Measurements from ENCODE around the gene USP25.
"Not testable (repeated sequence)": the region's sequence is repeated elsewhere in the genome, so short reads cannot be mapped to it uniquely, and the experiment has no call there.

USP25 gene

DNA sequence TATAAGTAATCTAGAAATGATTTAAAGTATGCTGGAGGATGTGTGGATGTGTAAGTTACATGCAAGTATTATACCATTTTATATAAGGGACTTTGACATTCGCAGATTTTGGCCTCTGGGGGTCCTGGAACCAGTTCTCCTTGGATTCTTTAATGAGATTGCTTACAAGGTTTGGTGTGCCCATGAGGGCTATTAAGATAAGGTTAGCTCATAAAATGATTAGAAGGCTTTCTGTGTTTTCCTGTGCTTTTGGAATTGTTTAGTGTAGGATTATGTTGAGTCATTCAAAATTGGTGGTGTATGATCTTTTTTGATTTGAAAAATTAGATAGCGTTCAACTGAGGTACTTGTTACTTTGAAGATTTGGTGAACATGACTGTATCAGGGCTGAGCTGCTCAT lies 5.6 kb downstream of the USP25 start:
- DNase-seq = no peak

GRCh38 chr21:15735931-15736330 lies 6.1 kb downstream of the USP25 start:
- peak; percentile 69 for DNase-seq

DNA sequence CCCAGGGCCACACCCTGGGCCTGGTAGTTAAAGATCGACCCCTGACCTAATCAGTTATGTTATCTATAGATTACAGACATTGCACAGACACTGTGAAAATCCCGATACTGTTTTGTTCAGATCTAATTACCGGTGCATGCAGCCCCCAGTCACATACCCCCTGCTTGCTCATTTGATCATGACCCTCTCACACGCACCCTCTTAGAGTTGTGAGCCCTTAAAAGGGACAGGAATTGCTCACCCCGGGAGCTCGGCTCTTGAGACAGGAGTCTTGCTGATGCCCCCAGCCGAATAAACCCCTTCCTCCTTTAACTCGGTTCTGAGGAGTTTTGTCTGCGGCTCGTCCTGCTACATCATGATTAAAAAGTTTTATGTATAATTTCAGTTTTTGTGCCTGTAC lies 9.0 kb downstream of the USP25 start:
- DNase-seq = not testable (repeated sequence)

DNA sequence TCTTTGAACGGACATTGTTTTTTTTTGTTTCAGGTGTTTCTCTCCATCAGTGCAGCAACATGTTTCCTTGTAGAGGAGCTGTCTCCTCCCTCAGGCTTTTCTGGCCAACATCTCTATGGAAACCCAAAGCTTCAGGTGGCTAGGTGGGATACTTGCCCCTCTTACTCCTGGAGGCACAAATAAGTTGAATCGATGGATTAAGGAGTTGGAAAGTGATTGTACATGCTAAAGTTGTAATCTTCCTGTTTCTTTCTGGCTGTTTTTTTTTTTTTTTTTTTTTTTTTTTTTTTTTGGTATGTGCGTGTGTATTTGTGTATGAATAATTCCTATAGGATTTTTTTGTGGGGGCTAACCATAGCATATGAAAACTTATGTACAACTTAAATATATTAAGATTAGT lies 10.6 kb downstream of the USP25 start:
- no peak for DNase-seq

GRCh38 chr21:15741510-15741909 lies 11.7 kb downstream of the USP25 start:
- DNase-seq = no peak

- no peak for DNase-seq
Observed at GRCh38 chr21:15742052-15742670, 12.4 kb downstream of the USP25 start.

DNA sequence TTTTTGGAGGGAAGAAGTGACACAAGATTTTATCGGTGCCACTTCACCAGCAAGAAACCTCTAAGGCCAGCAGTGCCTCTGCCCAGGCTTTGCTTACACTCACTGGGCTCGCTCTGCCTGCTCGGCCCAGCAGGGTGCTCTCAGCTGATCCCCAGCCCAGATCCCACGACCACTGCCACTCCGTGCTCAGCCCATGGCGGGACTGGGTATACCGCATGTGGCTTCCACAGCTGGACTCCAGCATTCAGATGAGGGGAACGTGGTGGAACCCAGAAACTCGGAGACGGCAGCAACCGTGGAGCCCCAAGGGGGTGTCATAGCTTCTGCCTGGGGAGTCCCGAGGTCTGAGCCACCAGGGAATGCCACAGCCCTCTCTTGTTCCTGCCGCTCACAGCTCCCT lies 12.9 kb downstream of the USP25 start:
- DNase-seq = no peak

DNA sequence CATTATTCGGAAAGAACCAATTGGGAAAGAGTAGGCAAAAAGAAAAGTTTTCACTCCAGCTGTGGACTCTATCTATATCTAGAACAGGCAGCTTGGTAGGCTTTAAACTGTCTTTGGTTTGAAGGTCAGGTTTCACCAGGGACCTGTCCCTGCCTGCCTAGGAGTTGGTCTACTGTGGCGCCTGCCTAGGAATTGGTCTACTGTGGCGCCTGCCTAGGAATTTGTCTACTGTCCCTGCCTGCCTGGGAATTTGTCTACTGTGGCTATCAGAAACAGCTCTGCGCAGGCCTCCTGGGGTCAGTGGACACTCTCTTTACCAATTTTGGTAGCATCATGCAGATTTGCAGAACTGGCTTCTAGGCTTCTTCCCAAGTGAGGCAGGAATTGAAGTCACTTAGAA lies 13.8 kb downstream of the USP25 start:
- DNase-seq = no peak

- DNase-seq = no peak
Observed at GRCh38 chr21:15744926-15745325, 15.1 kb downstream of the USP25 start.

DNA sequence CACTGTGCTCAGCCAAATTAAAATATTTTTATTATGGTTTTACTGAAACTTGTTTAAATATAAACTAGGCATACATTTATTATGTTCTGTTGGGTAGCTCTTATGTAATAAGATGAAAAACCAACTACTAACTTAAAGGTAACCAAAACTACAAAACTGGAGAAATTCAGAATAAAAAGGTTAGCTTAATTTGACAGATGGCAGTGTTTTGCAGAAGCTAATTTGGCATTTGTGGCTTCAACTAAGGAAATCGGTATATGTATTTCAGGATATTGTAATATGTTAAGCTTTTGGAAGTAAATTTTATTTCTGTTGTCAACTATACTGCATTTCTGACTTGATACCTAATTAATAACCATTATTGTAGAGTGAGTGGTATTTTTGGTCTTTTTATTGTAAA lies 18.8 kb downstream of the USP25 start:
- no peak for DNase-seq

GRCh38 chr21:15749082-15749860 lies 19.5 kb downstream of the USP25 start:
- no peak for DNase-seq

DNA sequence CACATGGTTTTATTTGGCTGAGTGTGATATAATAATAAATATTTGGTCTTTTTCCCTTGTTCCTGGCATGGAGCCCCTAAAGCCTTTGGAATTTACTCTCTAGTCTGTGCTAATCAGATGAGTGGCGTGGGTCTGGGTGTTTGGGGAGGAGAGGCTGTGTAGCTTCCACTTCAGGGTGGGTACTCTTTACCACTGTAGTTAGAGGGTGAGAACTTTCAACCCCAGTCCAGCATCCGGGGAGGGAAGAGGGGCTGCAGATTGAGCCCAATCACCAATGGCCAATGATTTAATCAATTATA lies 20.0 kb downstream of the USP25 start:
- no peak for DNase-seq

DNA sequence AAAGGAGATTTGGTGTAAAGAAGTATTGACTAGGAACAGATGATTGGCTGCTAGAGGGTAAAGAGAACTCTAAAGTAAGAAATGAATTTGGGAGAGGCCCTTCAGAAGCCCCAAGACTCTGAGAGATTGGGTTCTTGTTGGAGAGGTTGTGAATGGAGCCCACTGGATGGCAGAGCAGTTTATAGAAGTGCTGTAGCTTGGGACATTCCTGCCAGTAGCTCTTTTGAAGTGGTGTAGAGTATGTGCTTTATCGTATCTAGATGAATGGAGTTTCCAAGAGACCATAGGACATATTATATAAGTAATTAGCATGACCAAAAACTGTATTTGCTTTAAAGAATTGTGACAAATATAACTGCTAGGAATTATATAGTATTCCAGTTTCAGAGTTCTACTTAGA lies 21.3 kb downstream of the USP25 start:
- DNase-seq = no peak

DNA sequence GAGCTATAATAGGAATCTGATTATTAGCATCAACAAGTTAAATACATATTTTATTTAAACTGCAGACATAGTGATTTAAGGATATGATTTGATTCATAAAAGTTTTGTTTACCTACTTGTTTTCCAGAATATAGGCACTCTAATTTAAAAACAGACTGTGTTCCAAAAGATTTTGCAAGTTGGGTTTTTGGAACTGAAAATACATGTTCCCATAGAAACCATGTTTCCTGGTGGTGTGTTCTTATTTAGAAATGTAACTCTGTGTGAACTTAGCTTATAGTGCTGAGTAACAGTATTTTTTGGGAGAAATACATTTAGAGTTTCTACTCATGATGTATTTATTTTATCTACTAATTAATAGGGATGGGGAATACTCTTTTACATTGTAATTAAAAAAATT lies 21.8 kb downstream of the USP25 start:
- DNase-seq = no peak

- no peak for DNase-seq
Observed at GRCh38 chr21:15752763-15753407, 23.1 kb downstream of the USP25 start.

- no peak for DNase-seq
Observed at GRCh38 chr21:15753741-15754140, 24.0 kb downstream of the USP25 start.

GRCh38 chr21:15754640-15755039 lies 24.9 kb downstream of the USP25 start:
- DNase-seq = no peak

DNA sequence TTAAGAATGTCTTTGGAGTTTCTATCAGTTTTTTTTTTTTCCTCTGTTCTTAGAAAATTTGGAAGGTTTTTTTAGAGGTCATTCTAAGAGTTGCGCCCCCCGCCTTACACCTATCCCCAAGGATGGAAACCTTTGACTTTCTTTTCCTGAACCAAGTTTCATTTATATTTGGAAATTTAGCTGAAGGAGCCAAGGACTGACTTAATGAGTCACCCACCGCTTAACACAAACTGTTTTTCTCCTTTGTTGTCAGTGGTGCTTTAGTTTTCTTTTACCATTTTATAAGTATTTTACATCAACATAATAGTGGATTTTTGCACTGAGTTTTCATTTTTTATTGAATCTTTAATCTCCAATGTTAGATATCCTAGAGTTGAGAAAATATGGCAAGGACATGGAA lies 25.3 kb downstream of the USP25 start:
- no peak for DNase-seq

DNA sequence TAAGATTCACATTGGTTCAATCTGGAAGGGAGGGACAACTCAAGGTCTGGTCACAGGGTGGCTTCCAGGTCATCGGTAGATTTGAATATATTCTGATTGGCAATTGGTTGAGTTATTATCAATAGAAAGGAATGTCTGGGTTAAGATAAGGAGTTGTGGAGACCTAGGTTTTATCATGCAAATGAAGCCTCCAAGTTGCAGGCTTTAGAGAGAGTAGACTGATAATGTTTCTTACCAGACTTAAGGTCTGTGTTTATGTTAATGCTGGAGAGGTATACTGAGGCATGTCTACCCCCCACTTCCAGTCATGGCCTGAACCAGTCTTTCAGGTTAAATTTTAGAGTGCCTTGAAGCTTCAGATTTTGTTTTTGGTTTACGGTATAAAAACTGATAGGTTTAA lies 29.7 kb downstream of the USP25 start:
- DNase-seq = no peak

DNA sequence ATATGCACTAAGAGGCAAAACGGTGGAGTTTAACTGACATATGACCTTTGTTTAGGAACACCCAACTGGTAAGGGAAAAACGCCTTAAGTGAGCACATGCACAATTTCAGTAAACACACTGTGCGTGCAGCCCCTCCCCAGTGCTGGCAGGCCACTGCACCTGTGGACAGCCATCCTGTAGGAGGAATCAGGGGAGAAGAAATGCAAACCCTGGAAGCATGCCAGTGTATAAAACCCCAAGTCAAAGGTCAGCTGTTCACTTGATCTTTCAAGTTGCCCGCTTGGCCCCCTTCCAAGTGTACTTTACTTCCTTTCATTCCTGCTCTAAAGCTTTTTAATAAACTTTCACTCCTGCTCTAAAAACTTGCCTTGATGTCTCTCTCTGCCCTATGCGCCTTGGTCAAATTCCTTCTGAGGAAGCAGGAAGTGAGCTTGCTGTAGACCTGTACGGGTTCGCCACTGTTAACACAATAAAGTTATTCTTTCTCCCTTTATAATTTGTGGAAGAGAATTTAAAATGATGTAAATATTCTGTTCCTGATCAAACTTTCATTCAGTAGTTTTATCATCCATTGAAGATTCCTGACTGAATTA lies 31.8 kb downstream of the USP25 start:
- DNase-seq = no peak

- no peak for DNase-seq
Observed at GRCh38 chr21:15763359-15763758, 33.6 kb downstream of the USP25 start.

DNA sequence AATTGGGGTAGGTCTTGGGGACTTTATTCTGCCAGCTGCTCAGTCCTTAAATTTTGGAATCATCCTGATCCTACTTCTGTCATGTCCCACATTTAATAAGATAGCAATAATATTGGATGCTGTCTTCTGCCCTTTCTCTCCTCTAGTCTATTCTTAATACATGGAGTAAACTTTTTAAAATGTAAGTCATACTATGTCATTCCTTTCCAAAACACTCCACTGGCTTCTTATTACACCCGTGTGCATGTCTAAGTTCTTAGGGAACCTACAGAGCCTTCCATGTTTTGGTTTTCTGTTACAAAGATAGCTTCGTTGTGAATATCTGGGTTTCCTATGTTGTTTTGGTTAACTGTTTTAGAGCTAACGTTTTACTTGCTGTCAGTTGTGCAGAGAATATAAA lies 35.1 kb downstream of the USP25 start:
- DNase-seq = no peak

GRCh38 chr21:15766952-15767603 lies 37.3 kb downstream of the USP25 start:
- DNase-seq = no peak

Measured in GF-D8 (cell line).